ENCODE measurements around the gene COPS7A.
A peak's percentile ranks its signal among the peaks of the same experiment; 100 is the strongest.

The COPS7A gene

GRCh38 chr12:6752167-6752920, 28.5 kb downstream of the COPS7A start:
- peak; percentile 41 for DNase-seq

- DNase-seq: peak; percentile 97
These were observed 29.3 kb downstream of the COPS7A start, which contains the start of gene MLF2 for GRCh38 chr12:6752921-6753771. MLF2 (minus strand) TSS chr12:6753141; CDS start chr12:6752334, 807 bp downstream.

- no peak for DNase-seq
These were observed 30.0 kb downstream of the COPS7A start for GRCh38 chr12:6753772-6754356.

- no peak for DNase-seq
These were observed 30.6 kb downstream of the COPS7A start for GRCh38 chr12:6754411-6754810.

GRCh38 chr12:6757028-6757690, 33.3 kb downstream of the COPS7A start:
- DNase-seq: no peak

- DNase-seq: no peak
These were observed 34.8 kb downstream of the COPS7A start for GRCh38 chr12:6758506-6759095.

- no peak for DNase-seq
These were observed 35.9 kb downstream of the COPS7A start for GRCh38 chr12:6759741-6760140.

- DNase-seq: no peak
These were observed 39.5 kb downstream of the COPS7A start for GRCh38 chr12:6763380-6763779.

GRCh38 chr12:6764011-6764828, 40.4 kb downstream of the COPS7A start:
- peak; percentile 26 for DNase-seq

GRCh38 chr12:6765048-6765633, 41.3 kb downstream of the COPS7A start:
- DNase-seq: no peak

GRCh38 chr12:6765634-6766581, 42.1 kb downstream of the COPS7A start, which contains the start of gene PTMS:
PTMS (plus strand) TSS chr12:6766363; CDS start chr12:6766706, 343 bp downstream.
- DNase-seq: no peak

GRCh38 chr12:6766651-6767349, 43.0 kb downstream of the COPS7A start:
- peak; percentile 62 for DNase-seq

GRCh38 chr12:6767353-6768319, 43.8 kb downstream of the COPS7A start:
- DNase-seq: no peak

- no peak for DNase-seq
These were observed 44.6 kb downstream of the COPS7A start for GRCh38 chr12:6768437-6768914.

GRCh38 chr12:6768990-6769389, 45.1 kb downstream of the COPS7A start:
- no peak for DNase-seq

- no peak for DNase-seq
These were observed 45.8 kb downstream of the COPS7A start for GRCh38 chr12:6769666-6770065.

GRCh38 chr12:6770094-6770493, 46.2 kb downstream of the COPS7A start:
- DNase-seq: no peak

- no peak for DNase-seq
These were observed 46.8 kb downstream of the COPS7A start for GRCh38 chr12:6770600-6770999.
